GM21529 (cell line): ENCODE results near the gene CDKL1.

Source experiments
- ATAC-seq: cut with Tn5 transposase; IDR thresholded peaks from one replicate; pipeline ENCODE4 v1.9.1; 2021; ENCODE audit not compliant: unreplicated experiment

Gene CDKL1

DNA sequence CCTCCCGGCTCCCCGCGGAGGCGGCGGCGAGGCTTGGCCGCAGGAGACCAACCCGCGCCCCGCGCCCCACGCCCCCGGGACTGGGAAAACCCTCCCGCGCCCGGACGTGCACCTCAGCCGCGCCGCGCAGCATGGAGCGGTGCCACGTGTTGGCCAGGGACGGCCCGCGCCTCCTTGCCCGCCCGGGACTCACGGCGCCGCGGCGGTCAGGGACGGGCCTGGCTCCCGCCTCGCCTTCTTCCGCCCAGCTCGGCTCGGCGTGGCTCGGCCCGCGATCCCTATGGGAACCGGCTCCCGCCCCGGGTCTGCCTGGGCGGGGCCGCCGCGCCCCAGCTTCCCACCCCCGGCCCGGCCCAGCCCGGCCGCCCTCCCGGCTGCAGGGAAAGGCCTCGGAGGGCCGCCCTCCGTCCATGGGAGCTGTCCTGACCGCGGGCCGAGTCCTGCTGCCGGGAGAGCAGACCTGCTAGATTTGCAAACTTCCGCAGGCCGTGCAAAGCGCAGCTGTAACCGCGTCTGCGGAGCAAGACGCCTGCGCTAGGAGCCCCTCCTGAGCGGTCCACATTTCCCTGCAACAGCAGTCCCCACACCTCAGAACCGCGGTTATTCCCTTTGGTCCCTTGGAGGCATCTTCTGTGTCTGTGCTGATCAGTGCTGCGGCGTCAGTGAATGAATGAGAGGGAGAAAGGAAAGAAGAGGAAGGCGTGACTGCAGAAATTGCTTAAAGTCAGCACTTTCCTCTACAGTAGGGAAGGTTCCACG, at the start of gene CDKL1:
TSS of gene CDKL1 (minus strand) at position 251 of the 759 bp plus-strand sequence. CDS start 1,013 bp downstream, outside the sequence.
- ATAC-seq, result peak; percentile 65

- no peak for ATAC-seq
These were observed 37.8 kb upstream of the CDKL1 start for GRCh38 chr14:50434528-50434927.

DNA sequence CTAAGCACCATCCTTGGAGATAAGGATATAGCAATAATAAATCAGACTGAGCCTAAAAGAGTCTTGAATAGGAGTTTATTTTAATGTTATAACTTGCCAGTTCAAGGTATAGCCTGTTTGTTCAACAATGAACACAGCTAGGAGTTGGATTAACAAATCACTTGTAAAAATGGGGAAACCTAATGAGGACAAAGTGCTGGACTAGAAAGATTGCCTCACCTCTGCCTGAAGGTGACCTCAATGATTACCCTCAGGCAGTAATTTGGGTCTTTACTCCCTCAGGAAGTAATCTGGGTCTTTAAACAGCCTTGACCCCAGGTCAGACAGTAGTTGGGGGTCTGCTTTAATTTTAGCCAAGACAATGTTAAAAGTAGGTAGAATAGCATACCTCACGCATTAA, 35.5 kb upstream of the CDKL1 start:
- ATAC-seq, result no peak

DNA sequence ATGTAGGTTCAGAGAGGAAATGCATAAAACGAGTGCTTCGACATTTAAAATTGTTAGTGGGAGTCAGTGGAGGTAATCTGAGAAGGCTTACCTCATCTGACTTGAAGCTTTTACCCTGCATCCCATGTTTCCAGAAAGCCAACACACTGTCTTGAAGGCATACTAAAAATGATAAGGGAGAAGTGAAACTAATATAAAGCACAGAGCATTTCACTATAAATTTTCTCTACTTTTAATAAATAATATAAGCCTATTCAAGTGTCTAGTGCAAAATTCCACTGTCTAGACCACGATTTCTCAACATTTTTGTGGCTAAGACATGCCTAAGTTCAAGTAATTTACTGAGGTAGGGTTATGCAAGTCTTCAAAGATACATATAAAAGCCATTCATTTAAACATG, 29.1 kb upstream of the CDKL1 start:
- no peak for ATAC-seq

- ATAC-seq, result no peak
These were observed 28.4 kb upstream of the CDKL1 start for GRCh38 chr14:50425105-50425504.

DNA sequence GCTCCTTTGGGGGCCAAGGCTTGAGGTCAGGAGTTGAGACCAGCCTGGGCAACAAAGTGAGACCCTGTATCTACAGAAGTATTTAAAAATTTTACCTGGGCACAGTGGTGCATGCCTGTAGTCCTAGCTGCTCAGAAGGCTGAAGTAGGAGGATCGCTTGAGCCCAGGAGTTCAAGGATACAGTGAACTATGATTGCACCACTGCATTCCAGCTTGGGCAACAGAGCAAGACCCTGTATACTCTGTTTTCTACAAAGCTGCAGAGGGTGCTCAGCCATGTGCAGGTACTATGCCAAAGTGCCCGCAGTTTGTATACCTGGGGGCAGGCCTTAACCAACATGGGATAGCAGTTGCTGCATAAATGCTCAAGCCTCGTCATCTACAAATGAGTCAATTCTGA, 26.8 kb upstream of the CDKL1 start:
- ATAC-seq, result no peak

- no peak for ATAC-seq
These were observed 24.8 kb upstream of the CDKL1 start for GRCh38 chr14:50421499-50421898.

DNA sequence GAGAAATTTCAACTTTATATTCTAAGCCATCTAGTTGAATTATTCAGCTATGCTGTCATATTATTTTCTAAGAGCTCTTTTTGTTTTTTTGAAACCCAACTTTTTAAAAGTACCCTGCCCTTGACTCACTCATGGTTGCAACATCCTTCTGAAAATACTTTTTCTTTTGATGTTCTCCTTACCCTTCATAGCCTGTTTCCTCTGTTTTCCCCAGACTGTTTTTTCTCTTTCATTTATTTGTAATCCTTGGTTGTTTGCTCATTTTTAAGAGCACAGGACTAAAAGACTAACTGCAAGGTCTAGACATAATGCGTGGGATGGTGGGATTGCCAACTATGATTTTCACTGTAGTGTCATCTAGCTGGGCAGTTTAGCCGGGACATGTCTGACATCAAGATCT, 21.2 kb upstream of the CDKL1 start:
- no peak for ATAC-seq

GRCh38 chr14:50410921-50411320, 14.2 kb upstream of the CDKL1 start:
- ATAC-seq, result no peak

DNA sequence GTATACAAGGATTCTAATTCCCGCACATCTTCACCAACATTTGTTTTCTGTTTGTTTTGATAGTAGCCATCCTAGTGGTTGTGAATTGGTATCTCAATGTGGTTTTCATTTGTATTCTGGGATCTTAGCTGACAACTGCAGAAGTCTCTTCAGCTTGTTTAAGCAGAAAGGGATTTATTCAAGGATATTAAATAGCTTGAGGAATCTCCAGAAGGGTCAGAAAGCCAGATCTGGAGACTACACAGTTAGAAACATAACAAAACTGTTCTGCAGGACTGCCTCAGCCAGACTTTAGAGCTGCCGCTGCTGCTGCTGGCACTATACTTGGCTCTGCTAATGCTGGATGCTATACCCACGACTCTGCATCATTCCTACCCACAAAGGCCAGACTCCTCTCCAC, 13.4 kb upstream of the CDKL1 start:
- no peak for ATAC-seq

DNA sequence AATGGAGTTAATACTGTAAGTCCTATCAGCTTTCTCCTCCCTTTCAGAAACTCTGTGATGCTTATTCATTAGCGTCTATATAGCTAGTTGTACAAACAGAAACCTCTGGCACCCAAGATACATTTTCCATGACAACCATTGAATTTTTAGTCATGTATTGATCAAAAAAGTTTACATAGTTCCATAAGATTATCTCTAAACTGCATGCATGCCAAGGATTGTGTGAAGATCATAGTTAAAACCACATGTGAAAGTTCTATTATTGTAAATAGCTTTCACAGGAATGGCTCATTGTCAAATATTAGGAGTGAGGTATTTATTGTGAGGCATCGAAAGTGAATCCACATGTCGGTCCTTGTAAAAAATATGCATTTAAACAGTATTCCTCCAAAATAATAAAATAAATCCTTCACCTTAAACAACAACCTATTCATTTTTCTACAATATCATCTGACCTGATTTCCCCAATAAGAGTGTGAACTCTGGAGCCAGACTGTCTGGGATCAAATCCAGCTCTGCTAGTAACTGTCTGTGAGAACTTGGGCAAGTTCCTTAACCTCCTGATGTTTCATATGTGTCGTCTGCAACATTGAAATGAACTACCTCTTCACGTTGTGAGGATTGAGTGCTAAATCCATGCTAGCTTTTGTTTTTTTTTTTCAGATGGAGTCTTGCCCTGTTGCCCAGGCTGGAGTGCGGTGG, 10.6 kb upstream of the CDKL1 start:
- no peak for ATAC-seq

- ATAC-seq, result peak; percentile 61
These were observed 6.7 kb upstream of the CDKL1 start for GRCh38 chr14:50403419-50403818.

DNA sequence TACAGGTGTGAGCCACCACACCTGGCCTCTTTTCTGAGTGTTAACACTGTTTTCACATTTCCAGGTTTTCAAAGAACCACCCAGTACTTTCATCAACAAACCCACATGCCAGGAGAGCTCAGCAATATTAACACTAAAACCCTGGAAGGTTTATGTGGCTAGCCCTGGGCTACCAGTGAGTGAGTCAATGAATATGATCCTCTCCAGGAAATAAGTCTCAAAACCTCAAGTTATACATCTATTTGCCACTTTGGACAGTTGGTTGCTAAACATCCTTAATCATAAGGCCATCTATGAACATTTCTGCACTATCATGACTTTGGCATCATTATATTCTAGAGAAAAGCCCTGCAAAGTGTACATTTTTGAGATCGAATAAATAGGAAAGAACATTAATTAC, 6.3 kb upstream of the CDKL1 start:
- ATAC-seq, result no peak

GRCh38 chr14:50400461-50400860, 3.8 kb upstream of the CDKL1 start:
- ATAC-seq, result no peak

DNA sequence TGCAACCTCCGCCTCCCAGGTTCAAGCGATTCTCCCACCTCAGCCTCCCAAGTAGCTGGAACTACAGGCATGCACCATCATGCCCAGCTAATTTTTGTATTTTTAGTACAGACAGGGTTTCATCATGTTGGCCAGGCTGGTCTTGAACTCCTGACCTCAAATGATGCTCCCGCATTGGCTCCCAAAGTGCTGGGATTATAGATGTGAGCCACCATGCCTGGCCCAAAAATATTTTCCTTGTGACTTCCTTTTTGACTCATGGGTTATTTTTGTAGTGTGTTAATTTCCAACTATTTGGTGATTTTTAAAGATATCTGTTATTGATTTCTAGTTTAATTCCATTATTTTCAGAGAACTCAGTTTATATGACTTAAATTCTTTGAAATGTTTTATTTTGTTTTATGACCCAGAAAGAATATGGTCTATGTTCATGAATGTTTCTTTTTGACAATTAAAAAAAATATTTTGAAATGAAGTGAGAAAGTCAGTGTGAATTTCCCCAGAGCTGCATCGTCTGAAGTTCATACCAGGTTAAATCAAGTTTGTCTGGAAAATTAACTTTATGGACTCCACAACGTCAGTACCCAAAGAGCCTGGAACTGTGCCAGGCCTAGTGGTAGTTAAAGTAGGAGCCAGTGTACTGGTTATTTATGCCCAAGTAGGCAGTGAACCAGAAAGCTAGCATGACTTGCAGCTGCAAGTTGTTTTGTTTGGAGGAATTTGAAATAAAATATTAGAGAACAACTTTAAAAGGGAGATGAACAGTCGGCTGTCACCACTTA, 2.8 kb upstream of the CDKL1 start:
- ATAC-seq, result no peak

DNA sequence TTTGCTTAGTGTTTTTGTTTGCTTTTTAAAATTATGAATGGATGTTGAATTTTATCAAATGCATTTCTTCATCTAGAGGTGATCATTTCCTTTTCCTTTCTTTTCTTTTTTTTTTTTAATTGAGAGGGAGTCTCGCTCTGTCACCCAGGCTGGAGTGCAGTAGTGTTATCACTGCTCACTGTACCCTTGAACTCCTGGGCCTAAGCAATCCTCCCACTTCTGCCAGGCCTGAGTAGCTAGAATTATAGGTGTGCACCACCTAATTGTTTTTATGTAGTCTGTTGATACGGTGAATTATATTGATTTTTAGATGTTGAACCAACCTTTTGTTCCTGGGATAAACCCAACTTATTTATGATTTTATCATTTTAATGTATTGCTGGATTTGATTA, 1.5 kb upstream of the CDKL1 start:
- no peak for ATAC-seq

- no peak for ATAC-seq
These were observed 908 bp upstream of the CDKL1 start for GRCh38 chr14:50397390-50398188.

DNA sequence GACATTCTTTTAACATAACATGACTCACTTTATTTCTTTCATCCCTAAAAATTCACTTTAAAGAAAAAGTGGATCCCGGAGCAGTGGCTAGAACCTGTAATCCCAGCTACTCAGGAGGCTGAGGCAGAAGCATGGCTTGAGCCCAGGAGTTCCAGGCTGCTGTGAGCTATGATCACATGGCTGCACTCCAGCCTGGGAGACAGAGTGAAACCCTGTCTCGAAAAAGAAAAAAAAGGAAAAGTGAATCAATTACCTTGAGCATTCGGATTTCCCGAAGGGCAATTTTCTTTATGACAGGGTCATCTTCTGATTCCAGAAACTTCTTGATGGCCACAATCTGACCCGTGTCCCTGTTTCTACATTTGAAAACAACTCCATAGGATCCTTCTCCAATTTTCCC, 1.2 kb downstream of the CDKL1 start:
- no peak for ATAC-seq

DNA sequence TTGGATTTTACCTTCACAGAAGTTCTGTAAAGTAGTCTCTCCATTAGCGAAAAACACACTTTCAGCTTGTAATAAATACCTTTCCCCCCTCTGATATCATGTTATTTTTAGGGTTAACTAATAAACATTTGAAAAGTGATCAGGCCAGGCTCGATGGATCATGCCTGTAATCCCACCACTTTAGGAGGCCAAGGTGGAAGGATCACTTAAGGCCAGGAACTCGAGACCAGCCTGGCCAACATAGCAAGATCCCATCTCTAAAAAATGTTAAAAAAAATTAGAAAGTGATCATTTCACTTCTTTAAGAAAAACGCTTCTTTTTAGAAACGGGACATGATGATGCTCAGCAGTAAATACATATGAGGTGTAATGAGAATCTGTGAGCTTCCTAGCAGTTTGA, 2.0 kb downstream of the CDKL1 start:
- ATAC-seq, result no peak

DNA sequence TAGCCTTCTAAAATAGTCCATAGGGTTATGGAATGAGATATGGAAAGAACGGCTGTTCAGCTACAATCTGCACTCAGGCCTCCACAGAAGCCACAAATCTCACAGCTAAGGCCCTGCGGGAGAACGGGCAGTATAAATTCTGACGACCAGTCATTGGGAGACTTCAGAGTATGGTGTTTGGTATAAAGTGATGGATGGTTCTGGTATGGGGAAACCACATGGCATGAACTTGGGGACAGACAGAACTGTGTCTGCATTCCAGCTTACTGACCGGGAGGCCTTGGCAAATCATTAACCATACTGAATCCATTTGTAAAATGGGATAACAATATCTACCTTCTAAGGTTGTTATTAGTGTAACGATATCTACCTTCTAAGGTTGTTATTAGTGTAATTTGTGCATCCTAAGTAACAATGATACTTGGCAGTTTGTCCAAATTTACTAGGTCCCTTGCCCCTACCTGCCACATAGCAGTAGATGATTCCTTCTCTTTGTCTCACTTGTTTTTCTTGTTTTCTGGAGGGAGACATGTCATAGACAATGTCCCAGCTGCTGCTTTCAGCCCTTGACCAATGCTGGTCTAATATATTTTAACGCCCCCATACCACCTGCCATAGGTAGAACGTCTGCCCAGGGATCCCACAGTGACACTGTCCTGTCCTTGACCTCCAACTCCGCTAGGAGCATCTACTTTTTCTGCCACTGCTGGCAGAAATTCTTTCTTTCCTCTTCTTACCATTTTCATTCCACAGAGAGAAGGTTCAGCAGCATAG, 6.8 kb downstream of the CDKL1 start:
- no peak for ATAC-seq
